ENCODE measurements around the gene C3orf70.

C3orf70 gene

DNA sequence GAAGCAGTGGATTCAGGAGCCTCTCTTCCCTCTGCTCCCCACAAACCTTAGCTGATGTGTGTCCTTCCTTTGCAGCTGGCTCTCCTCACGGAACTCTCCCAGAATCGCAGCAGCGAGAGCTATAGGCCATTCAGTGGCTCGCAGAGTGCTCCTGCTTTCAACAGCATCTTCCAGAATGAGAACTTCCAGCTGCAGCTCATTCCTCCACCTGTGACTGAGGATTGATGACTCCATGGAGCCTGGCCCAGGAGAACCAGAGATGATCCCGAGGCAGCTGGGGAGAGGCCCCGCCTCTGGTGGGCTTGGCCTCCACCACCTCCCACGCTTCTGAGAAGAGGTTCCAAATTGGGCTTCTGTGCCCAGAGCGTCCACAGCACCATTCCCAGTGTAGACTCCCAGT is 101.1 kb downstream of the C3orf70 start:
- no peak for DNase-seq (ENCODE audit: low spot score)

DNA sequence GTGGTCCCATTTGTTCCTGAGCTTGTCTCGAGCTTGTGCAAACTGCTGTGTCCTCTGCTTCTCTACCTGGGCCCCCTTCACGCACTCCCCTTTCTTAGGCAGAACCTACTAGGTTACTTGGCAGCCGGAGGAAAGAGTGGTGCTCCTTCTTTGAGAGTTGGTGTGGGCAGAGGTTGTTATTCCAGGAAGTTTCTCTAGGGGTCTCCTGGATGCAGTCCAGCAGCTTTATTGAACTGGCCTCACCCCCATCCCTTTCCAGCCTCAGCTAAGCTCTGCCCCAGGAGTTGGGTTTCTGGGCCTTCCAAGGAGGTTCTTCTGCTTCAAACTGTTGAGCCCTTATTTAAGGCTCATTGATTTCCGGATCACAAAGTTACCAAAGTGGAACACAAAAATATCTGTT is 103.2 kb downstream of the C3orf70 start:
- no peak for DNase-seq (ENCODE audit: low spot score)

DNA sequence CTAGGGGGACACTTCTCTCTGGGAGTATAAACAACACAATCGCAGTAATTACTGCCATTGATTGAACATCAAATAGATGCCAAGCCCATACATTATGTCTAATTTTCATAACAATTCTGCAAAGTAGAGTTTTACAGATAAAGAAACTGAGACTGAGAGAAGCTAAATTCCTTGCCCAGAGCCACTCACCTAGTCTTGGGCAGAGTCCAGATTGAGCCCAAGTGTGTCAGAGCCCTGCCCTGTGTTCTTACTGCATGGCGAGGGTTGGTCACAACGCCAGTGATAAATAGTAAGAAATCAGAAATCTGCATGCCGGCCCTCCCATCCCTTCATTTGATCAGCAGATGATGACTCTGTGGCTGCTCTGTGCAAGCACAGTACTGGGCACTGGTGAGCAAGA is 106.3 kb downstream of the C3orf70 start:
- no peak for DNase-seq (ENCODE audit: low spot score)

DNA sequence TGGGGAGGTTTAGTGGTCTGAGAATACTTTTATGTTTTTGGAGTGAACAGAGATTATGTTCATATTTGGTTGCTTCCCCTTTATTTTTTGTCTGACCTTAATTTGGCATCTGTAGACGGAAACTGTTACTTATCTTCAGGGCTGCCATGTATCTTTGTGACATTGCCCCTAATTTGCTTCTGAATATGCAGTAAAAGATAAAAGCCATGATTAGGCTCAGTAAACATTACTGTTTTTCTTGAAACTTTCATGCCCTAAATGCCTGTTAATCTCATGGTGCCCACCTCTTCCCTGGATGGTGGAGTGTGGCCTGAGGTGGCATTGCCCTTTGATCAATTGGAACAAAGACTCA is 106.7 kb downstream of the C3orf70 start:
- no peak for DNase-seq (ENCODE audit: low spot score)

DNA sequence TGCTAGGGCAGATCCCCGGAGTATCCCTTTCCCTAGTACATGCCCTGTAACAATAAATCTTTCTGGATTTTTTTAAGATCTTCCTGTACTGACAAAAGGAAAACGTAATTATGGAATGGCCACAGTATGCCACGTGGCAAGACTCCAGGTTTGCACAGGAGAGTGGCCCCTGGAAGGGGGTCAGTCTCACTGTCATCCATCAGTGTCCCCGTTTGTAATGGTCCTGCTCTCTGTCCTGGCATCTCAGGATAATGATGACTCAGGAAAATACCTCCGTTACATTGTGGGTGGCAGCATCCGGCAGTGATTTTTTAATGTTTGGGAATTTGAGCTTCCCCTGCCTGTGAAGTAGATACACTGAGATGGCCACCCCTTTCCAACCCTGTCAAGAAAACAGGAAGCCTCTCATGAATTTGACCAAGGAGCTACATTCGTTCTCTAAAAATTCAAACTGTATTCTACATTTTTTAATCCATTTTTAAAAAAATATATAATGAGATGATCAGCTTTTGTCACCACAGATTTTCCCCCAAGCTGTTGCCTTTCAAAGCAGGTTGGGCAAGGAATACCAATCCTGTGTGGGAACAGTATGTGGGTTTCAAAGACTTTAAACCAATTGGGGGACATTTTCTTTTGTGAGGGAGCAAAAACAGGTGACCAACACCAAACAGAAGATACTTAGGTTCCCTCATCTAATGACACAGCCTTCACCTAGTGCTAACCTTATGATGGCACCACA is 110.4 kb downstream of the C3orf70 start:
- DNase-seq (ENCODE audit: low spot score): no peak

DNA sequence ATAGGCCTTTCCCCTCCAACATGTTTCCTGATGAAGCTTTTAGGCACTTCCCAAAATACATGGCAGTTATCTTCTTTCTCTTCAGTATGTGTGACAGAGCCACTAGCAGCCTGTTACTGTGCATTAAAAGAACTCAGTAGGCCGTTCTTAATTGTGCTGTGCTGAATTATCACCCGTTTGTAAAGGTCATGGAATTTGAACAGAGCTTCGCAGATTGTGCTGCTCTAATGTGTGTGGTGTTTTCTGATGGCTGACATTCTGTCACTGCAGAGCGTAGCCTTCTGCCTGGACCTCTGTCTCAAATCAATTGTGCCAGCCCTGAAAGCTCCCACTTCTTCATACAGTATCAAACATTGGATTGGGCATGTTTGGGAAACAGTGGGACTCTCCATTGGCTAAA is 111.3 kb downstream of the C3orf70 start:
- DNase-seq (ENCODE audit: low spot score): no peak

DNA sequence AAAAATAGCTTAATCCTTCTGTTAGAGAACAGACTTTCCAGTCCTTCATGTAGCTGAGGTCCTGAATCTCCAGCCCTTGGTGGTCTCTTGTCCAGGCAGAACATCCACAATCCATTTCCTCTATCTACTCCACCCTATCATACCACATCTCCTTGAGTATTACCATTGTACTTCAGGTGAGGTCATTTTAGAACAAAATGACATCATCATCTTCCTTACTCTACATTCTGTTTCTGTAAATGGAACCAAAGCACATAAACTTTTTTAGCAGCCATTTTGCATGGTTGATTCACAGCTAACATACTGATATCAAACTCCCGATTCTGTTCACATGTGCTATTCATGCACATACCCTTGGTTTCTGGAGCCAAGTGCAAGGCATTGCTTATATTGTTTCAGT is 112.4 kb downstream of the C3orf70 start:
- DNase-seq (ENCODE audit: low spot score): no peak

DNA sequence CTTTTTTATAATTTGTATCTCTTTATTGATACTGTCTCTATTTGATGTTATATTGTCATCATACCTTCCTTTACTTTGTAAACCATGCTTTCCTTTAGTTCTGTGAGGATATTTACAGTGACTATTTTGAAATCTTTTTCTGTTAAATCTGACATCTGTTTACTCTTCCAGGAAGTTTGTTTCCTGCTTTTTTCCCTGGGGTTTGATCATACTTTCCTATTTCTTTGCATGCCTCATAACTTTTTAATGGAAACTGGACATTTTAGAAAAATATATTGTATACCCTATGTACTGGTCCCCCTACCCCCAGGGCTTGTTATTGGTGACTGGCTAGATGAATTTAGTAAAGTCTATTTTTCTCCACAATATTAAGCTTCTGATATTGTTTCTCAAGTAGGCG is 115.1 kb downstream of the C3orf70 start:
- no peak for DNase-seq (ENCODE audit: low spot score)

DNA sequence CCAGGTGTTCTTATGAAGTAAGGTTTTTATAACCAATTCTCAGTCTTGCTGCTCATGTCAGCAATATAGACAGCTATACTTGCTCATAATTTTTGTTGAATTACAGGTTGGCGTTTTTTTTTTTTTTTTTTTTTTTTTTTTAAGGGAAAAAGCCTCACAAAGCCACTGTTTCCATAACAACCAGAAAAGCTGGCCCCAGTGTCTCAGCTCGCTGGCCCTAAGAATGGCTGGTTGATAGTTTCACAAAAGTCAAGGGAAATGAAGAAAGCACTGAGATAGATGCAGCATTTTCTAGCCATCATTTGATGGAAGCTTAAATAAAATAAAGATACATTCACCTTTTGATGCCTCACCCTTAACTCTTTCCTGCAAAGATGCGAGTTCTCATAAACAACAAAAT is 121.9 kb downstream of the C3orf70 start:
- no peak for DNase-seq (ENCODE audit: low spot score)

DNA sequence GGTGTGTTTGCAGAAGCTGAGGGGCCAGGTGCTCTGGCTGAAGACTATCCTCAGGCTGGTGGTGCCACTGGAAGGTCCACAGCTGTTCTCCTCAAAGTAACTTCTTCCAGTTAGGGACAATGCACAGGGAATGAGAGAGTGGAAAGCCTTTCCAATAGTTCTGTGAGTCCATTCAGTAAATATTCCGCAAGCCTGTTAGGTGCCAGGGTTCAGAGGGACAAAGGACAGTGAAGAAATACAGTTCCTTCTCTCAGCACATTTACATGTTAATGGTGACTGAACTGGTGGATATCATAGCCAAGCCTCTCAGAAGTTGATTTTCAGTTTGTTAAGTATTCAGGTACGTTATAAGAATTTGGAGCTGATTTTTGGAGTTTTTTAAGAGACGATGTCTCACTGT is 122.5 kb downstream of the C3orf70 start:
- no peak for DNase-seq (ENCODE audit: low spot score)

DNA sequence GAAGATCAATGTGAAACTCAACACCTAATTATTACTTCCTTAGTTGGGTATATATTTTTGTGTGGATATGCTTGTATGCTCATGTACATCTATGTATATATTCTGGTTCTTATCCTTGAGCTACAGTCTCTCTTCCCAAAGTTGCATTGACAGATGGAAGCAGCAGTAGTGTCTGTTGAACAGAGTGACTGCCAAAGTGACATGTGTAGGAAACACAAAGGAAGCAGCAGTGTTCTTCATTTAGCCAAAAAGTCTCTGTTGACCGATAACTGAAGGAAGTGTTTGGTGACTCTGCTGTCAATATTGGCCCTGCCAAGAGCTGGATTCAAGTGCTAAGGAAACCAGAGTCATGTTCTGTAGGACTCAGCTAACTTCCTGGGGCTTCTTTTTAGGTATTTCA is 123.8 kb downstream of the C3orf70 start:
- peak; percentile 76 for DNase-seq (ENCODE audit: low spot score)

DNA sequence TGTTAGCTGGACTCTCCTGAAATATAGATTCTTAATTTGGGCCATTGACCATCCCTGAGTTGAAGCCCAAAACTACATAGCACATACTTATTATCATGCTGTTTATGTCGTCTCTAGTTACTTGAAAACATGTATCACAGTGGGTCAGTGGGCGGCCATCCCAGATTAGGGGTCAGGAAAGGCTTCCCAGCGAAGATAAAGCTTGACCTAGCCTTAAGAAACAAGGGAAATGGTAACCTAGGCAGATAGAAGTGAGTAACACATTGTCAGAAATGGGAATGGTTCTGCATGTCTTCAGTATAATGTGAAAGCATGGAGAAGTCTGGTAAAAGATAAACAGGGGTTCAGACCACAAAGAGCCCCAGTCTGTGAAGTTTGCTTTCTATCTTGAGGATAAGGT is 124.7 kb downstream of the C3orf70 start:
- no peak for DNase-seq (ENCODE audit: low spot score)

Measured in cerebellar cortex (tissue), 1 donor.